ENCODE data around the gene ABTB2. TPM values are rescaled to one million over a fixed set of nuclear protein-coding genes. Genes with fewer than 3 reads are reported as not detected.

ABTB2 gene
- total RNA-seq, 2 experiments from 2014 or later: 0.06 to 0.09 TPM

- TF ChIP-seq CTCF (conservative IDR thresholded peaks at IDR 0.05; ENCODE audit: low read length) (no peak), EZH2phosphoT487 (IDR thresholded peaks at IDR 0.05; ENCODE audit: borderline replicate concordance, low read depth, low read length) (no peak)
- Histone ChIP-seq H3K4me3 (ENCODE audit: low read depth, low read length, poor library complexity, severe bottlenecking) (no peak overlapping the region), H2AFZ (ENCODE audit: low read length) (no peak overlapping the region), H3K4me2 (ENCODE audit: low read length) (no peak overlapping the region), H4K20me1 (ENCODE audit: insufficient read depth, low read length) (no peaks in the 10 kb centered on the region), H3K79me2 (ENCODE audit: insufficient read depth, low read depth, low read length) (no peaks in the 10 kb centered on the region), H3K4me1 (ENCODE audit: insufficient read depth, low read length, poor library complexity, severe bottlenecking) (no peaks in the 10 kb centered on the region), H3K9me2 (ENCODE audit: insufficient read depth, low read length) (no peaks in the 10 kb centered on the region), H3K36me3 (ENCODE audit: insufficient read depth, low read length) (no peaks in the 10 kb centered on the region), H3K27ac (ENCODE audit: low read depth, low read length, poor library complexity, severe bottlenecking) (no peak overlapping the region), H3K9me3 (ENCODE audit: low read length) (no peaks in the 10 kb centered on the region)
- DNase-seq (ENCODE audit: low spot score): no peak
- POLR2A ChIA-PET: interaction anchor here (0.7 kb wide), 1 partner anchor 488 kb away, joined by 3 read pairs; no protein-coding TSS in a partner anchor
- intact Hi-C loops (cut with micrococcal nuclease; ENCODE audit: unreplicated experiment): no loop called here
- BruUV-seq (replicated peaks): no TSS peak
- CTCF ChIA-PET (ENCODE audit: unreplicated experiment): no interaction called here
These were observed 52.6 kb downstream of the ABTB2 start for GRCh38 chr11:34305193-34305592.

- TF ChIP-seq CTCF (conservative IDR thresholded peaks at IDR 0.05; ENCODE audit: low read length) (no peak), EZH2phosphoT487 (IDR thresholded peaks at IDR 0.05; ENCODE audit: borderline replicate concordance, low read depth, low read length) (no peak)
- intact Hi-C loops (cut with micrococcal nuclease; ENCODE audit: unreplicated experiment): no loop called here
- H2AFZ ChIP-seq (ENCODE audit: low read length): no peak overlapping the region
These were observed 54.7 kb downstream of the ABTB2 start for GRCh38 chr11:34303028-34303570.

More at GRCh38 chr11:34303028-34303570, 54.7 kb downstream of the ABTB2 start:
- Histone ChIP-seq H3K4me3 (ENCODE audit: low read depth, low read length, poor library complexity, severe bottlenecking) (no peak overlapping the region), H4K20me1 (ENCODE audit: insufficient read depth, low read length) (no peaks in the 10 kb centered on the region), H3K79me2 (ENCODE audit: insufficient read depth, low read depth, low read length) (no peaks in the 10 kb centered on the region), H3K36me3 (ENCODE audit: insufficient read depth, low read length) (no peaks in the 10 kb centered on the region), H3K4me1 (ENCODE audit: insufficient read depth, low read length, poor library complexity, severe bottlenecking) (no peaks in the 10 kb centered on the region), H3K4me2 (ENCODE audit: low read length) (no peak overlapping the region), H3K9me2 (ENCODE audit: insufficient read depth, low read length) (no peaks in the 10 kb centered on the region), H3K9me3 (ENCODE audit: low read length) (no peaks in the 10 kb centered on the region), H3K27ac (ENCODE audit: low read depth, low read length, poor library complexity, severe bottlenecking) (no peak overlapping the region)
- no TSS peak for BruUV-seq (replicated peaks)
- CTCF ChIA-PET (ENCODE audit: unreplicated experiment): no interaction called here
- DNase-seq (ENCODE audit: low spot score): no peak
- POLR2A ChIA-PET: interaction anchor here (0.6 kb wide), 1 partner anchor 585 kb away, joined by 3 read pairs; no protein-coding TSS in a partner anchor
